Measurements from ENCODE around the gene STARD13. TPM values are rescaled to one million over a fixed set of nuclear protein-coding genes. Genes with fewer than 3 reads are reported as not detected.

The STARD13 gene
- total RNA-seq, 2 donors from 2014 or later = 27.4 to 31.1 TPM

- H3K27ac ChIP-seq = no peak overlapping the region
- WGBS = 94% methylated on average over 8 of the region's 8 CpGs
- no peaks in the 10 kb centered on the region for H3K36me3 ChIP-seq
- TF ChIP-seq CTCF (IDR thresholded peaks at IDR 0.05) (no peak), POLR2AphosphoS5 (IDR thresholded peaks at IDR 0.05) (no peak), POLR2A (IDR thresholded peaks at IDR 0.05) (no peak)
- H3K9me3 ChIP-seq = no peaks in the 10 kb centered on the region
- intact Hi-C loops (cut with DNase I) = no loop called here
- no peak overlapping the region for H3K4me3 ChIP-seq
- no peak for DNase-seq (ENCODE audit: low spot score)
- no peaks in the 10 kb centered on the region for H3K4me1 ChIP-seq (replicated peaks)
- no peaks in the 10 kb centered on the region for H3K27me3 ChIP-seq (replicated peaks; ENCODE audit: insufficient read depth)
Observed at GRCh38 chr13:33158816-33159215, 126.7 kb downstream of the STARD13 start.

GRCh38 chr13:33158271-33158670 is 127.3 kb downstream of the STARD13 start:
- DNase-seq (ENCODE audit: low spot score) = no peak
- TF ChIP-seq CTCF (IDR thresholded peaks at IDR 0.05) (no peak), POLR2A (IDR thresholded peaks at IDR 0.05) (no peak), POLR2AphosphoS5 (IDR thresholded peaks at IDR 0.05) (no peak)
- Histone ChIP-seq H3K36me3 (no peaks in the 10 kb centered on the region), H3K27me3 (replicated peaks; ENCODE audit: insufficient read depth) (no peaks in the 10 kb centered on the region), H3K27ac (no peak overlapping the region), H3K4me1 (replicated peaks) (no peaks in the 10 kb centered on the region), H3K4me3 (no peak overlapping the region), H3K9me3 (no peaks in the 10 kb centered on the region)
- intact Hi-C loops (cut with DNase I) = no loop called here
- WGBS = 98% methylated on average over 3 of the region's 3 CpGs

GRCh38 chr13:33154911-33155310 is 130.6 kb downstream of the STARD13 start:
- H3K27ac ChIP-seq = no peak overlapping the region
- H3K4me1 ChIP-seq (replicated peaks) = no peaks in the 10 kb centered on the region

GRCh38 chr13:33153421-33154404 is 131.8 kb downstream of the STARD13 start:
- intact Hi-C loops (cut with DNase I) = no loop called here
- Histone ChIP-seq H3K4me3 (no peak overlapping the region), H3K9me3 (no peaks in the 10 kb centered on the region), H3K27ac (no peak overlapping the region), H3K27me3 (replicated peaks; ENCODE audit: insufficient read depth) (no peaks in the 10 kb centered on the region), H3K4me1 (replicated peaks) (no peaks in the 10 kb centered on the region), H3K36me3 (no peaks in the 10 kb centered on the region)
- TF ChIP-seq POLR2A (IDR thresholded peaks at IDR 0.05) = no peak
- no peak for TF ChIP-seq CTCF (IDR thresholded peaks at IDR 0.05)
- TF ChIP-seq POLR2AphosphoS5 (IDR thresholded peaks at IDR 0.05) = no peak
- no peak for DNase-seq (ENCODE audit: low spot score)
- 73% methylated on average over 17 of the region's 17 CpGs for WGBS

More at GRCh38 chr13:33154911-33155310, 130.6 kb downstream of the STARD13 start:
- intact Hi-C loops (cut with DNase I) = no loop called here
- no peaks in the 10 kb centered on the region for H3K27me3 ChIP-seq (replicated peaks; ENCODE audit: insufficient read depth)
- 92% methylated on average over 5 of the region's 5 CpGs for WGBS
- H3K4me3 ChIP-seq = no peak overlapping the region
- DNase-seq (ENCODE audit: low spot score) = no peak
- TF ChIP-seq CTCF (IDR thresholded peaks at IDR 0.05) (no peak), POLR2AphosphoS5 (IDR thresholded peaks at IDR 0.05) (no peak), POLR2A (IDR thresholded peaks at IDR 0.05) (no peak)
- H3K9me3 ChIP-seq = no peaks in the 10 kb centered on the region
- no peaks in the 10 kb centered on the region for H3K36me3 ChIP-seq

- TF ChIP-seq CTCF (IDR thresholded peaks at IDR 0.05) = no peak
- no peak for TF ChIP-seq POLR2A (IDR thresholded peaks at IDR 0.05)
- TF ChIP-seq POLR2AphosphoS5 (IDR thresholded peaks at IDR 0.05) = no peak
- Histone ChIP-seq H3K4me1 (replicated peaks) (no peaks in the 10 kb centered on the region), H3K9me3 (no peaks in the 10 kb centered on the region), H3K4me3 (no peak overlapping the region), H3K27me3 (replicated peaks; ENCODE audit: insufficient read depth) (no peaks in the 10 kb centered on the region), H3K36me3 (no peaks in the 10 kb centered on the region), H3K27ac (no peak overlapping the region)
- 62% methylated on average over 3 of the region's 3 CpGs for WGBS
- intact Hi-C loops (cut with DNase I) = no loop called here
- no peak for DNase-seq (ENCODE audit: low spot score)
Observed at GRCh38 chr13:33152389-33152788, 133.2 kb downstream of the STARD13 start.
